Right atrium auricular region (tissue), 2 donors: ENCODE results near the gene ITPR1. TPM values are rescaled to one million over a fixed set of nuclear protein-coding genes. Genes with fewer than 3 reads are reported as not detected.

Experiments
- DNase-seq: peaks from one replicate; pipeline ENCODE4 v3.0.0-alpha.2; 2019; ENCODE audit warnings: low spot score
- H3K27ac ChIP-seq, 2 donors: fragments of 200-600 bp; sonication (generic); 1 replicate in 1 of 2; 2 replicates in 1 of 2; pipeline ENCODE4 v1.5.1; 2016 to 2019
- H3K27me3 ChIP-seq, 2 donors: fragments of 200-600 bp; sonication (generic); one replicate each; pipeline versions ENCODE4 v1.5.1 to v1.6.0; 2017 to 2019
- H3K36me3 ChIP-seq: fragments of 200-600 bp; sonication (generic); one replicate; pipeline ENCODE4 v1.5.1; 2016
- H3K4me1 ChIP-seq, 2 donors: fragments of 200-600 bp; sonication (generic); one replicate each; pipeline versions ENCODE4 v1.5.1 to v1.6.0; 2017 to 2019
- H3K4me3 ChIP-seq, 2 donors: fragments of 200-600 bp; sonication (generic); 1 replicate in 1 of 2; 2 replicates in 1 of 2; pipeline ENCODE4 v1.5.1; 2017 to 2019; ENCODE audit warnings: mild to moderate bottlenecking in 1 of 2, moderate library complexity in 1 of 2
- H3K9me3 ChIP-seq, 2 donors: fragments of 200-600 bp; sonication (generic); one replicate each; pipeline ENCODE4 v1.5.1; 2019
- CTCF ChIP-seq, 2 donors: fragments of 200-600 bp; sonication (generic); IDR thresholded peaks; one replicate each; pipeline ENCODE4 v1.5.1; 2019; ENCODE audit warnings: antibody characterized with exemption in 2 of 2
- total RNA-seq, 2 donors: library from RNA; depleted of rRNA; stranded (reverse); fragments of >200 nt; gene quantifications; one replicate each; pipeline ENCODE4 v1.1.0, GENCODE V29; 2016

The ITPR1 gene
- total RNA-seq, 2 donors from 2014 or later: 36.7 to 42.5 TPM

- H3K9me3 ChIP-seq: no peaks in the 10 kb centered on the region
- no peak for TF ChIP-seq CTCF (IDR thresholded peaks at IDR 0.05)
- H3K27me3 ChIP-seq: no peaks in the 10 kb centered on the region
- no peaks in the 10 kb centered on the region for H3K36me3 ChIP-seq
- H3K27ac ChIP-seq: peak overlapping the region; percentile 92
- peak; percentile 74 for DNase-seq
- H3K4me1 ChIP-seq: peaks cover 0 to 35% of the 10 kb centered on the region in 2 donors
- H3K4me3 ChIP-seq: peak overlapping the region; percentile 85 to 87
Observed at GRCh38 chr3:4492208-4493013, 737 bp upstream of the ITPR1 start.

- no peak for TF ChIP-seq CTCF (IDR thresholded peaks at IDR 0.05)
- Histone ChIP-seq H3K9me3 (no peaks in the 10 kb centered on the region), H3K4me1 (peaks cover 0 to 35% of the 10 kb centered on the region in 2 donors), H3K36me3 (no peaks in the 10 kb centered on the region), H3K4me3 (peak overlapping the region; percentile 85 to 87), H3K27ac (peak overlapping the region; percentile 92), H3K27me3 (no peaks in the 10 kb centered on the region)
- DNase-seq: peak; percentile 65
Observed at GRCh38 chr3:4493941-4494894, 1.1 kb downstream of the ITPR1 start.

- Histone ChIP-seq H3K36me3 (peaks cover 5% of the 10 kb centered on the region), H3K27ac (peak overlapping the region; percentile 92), H3K4me3 (peak overlapping the region; percentile 85 to 87), H3K4me1 (peaks cover 0 to 35% of the 10 kb centered on the region in 2 donors), H3K27me3 (no peaks in the 10 kb centered on the region), H3K9me3 (no peaks in the 10 kb centered on the region)
- no peak for DNase-seq
- no peak for TF ChIP-seq CTCF (IDR thresholded peaks at IDR 0.05)
Observed at GRCh38 chr3:4494895-4495264, 1.7 kb downstream of the ITPR1 start.

DNA sequence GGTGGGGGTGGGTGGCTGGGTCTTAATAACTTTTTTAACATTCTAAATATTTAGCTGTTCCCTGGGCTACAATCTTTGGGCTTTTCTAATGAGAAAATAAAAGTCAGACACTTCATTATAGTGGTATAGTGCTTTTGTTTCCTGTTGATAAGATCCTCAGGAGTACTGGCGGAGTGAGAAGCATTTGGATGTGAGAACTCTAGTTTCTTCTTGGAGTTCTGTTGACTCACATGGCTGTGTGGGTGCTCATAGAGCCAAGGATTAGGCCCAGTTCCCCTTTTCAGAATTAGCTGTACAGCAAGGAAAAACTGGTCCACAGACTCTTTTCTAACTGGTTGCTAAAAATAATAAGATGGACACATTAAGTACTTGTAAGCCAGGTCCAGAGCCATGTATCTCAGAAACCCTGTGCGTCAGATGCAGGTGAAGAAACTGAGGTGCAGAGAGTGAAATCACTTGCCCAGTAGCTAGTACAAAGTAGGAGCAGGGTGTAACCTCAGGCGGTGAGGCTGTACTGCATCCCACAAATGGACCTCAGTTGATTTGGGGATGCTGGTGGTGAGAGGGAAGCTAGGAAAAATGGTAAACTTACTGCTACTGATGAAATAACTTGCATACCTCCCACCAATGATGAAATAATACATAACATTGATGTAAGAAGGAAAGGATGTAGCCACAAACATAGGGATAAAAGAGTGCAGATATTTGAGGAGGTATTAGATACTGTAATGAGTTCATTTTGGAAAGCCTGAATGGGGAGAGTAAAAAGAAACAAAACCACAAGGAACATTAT lies 2.3 kb downstream of the ITPR1 start:
- no peak for TF ChIP-seq CTCF (IDR thresholded peaks at IDR 0.05)
- Histone ChIP-seq H3K27ac (peak overlapping the region; percentile 92), H3K36me3 (peaks cover 11% of the 10 kb centered on the region), H3K4me3 (peak overlapping the region in 1 of 2 donors; percentile 87), H3K4me1 (peaks cover 0 to 35% of the 10 kb centered on the region in 2 donors), H3K27me3 (no peaks in the 10 kb centered on the region), H3K9me3 (no peaks in the 10 kb centered on the region)
- no peak for DNase-seq

GRCh38 chr3:4496087-4496452 lies 2.9 kb downstream of the ITPR1 start:
- Histone ChIP-seq H3K27ac (no peak overlapping the region), H3K4me1 (peaks cover 0 to 33% of the 10 kb centered on the region in 2 donors)

More at GRCh38 chr3:4496087-4496452, 2.9 kb downstream of the ITPR1 start:
- Histone ChIP-seq H3K9me3 (no peaks in the 10 kb centered on the region), H3K4me3 (no peak overlapping the region), H3K27me3 (no peaks in the 10 kb centered on the region), H3K36me3 (peaks cover 15% of the 10 kb centered on the region)
- no peak for TF ChIP-seq CTCF (IDR thresholded peaks at IDR 0.05)
- DNase-seq: no peak
